Panc1 (cell line): ENCODE data around the gene PTGIS. TPM values are rescaled to one million over a fixed set of nuclear protein-coding genes. Genes with fewer than 3 reads are reported as not detected.
A peak's percentile ranks its signal among the peaks of the same experiment; 100 is the strongest.

Experiments
- ATAC-seq: fragments of 200-7000 bp; cut with Tn5 transposase; 2 replicates; pipeline ENCODE4 v1.9.1; 2020; ENCODE audit warnings: mild to moderate bottlenecking, moderate library complexity
- BruUV-seq: library from RNA; stranded (reverse); fragments of 400-500 nt; replicated peaks from 2 replicates; lab custom pipeline; 2021; lab: Mats Ljungman, UMichigan
- CTCF ChIA-PET: fragments of 300-600 bp; sonication (Branson Sonifier 250); formaldehyde crosslinking; loops from one replicate; lab custom pipeline; 2022; ENCODE audit warnings: antibody characterized with exemption; lab: Charles Lee
- POLR2A ChIA-PET: fragments of 300-600 bp; sonication (Branson Sonifier 250); formaldehyde crosslinking; loops from one replicate; lab custom pipeline; 2022; ENCODE audit warnings: antibody characterized with exemption; lab: Charles Lee
- DNase-seq: peaks from one replicate; pipeline ENCODE4 v3.0.0-alpha.2; 2010; ENCODE audit warnings: low read depth, low spot score
- H3K27ac ChIP-seq: 2 replicates; pipeline ENCODE4 v1.5.1; 2011; ENCODE audit warnings: mild to moderate bottlenecking, low read length, inconsistent platforms
- H3K27me3 ChIP-seq: fragments of 200-500 bp; sonication (Bioruptor generic); 2 replicates; pipeline ENCODE4 v1.6.0; 2014; ENCODE audit warnings: low read length, inconsistent platforms; ENCODE audit not compliant: control insufficient read depth, insufficient read depth
- H3K36me3 ChIP-seq: fragments of 200-500 bp; sonication (Bioruptor generic); 2 replicates; pipeline ENCODE4 v1.5.1; 2014; ENCODE audit warnings: inconsistent platforms, mild to moderate bottlenecking, low read length, moderate library complexity; ENCODE audit not compliant: control insufficient read depth, insufficient read depth
- H3K4me1 ChIP-seq: 2 replicates; pipeline ENCODE4 v1.5.1; 2011; ENCODE audit warnings: inconsistent platforms, mild to moderate bottlenecking, low read length, moderate library complexity; ENCODE audit not compliant: control insufficient read depth, insufficient read depth
- H3K4me3 ChIP-seq, 2 experiments: 2 replicates each; pipeline ENCODE4 v1.5.1; 2011 to 2012; ENCODE audit warnings: low read depth in 2 of 2, low read length in 2 of 2, mild to moderate bottlenecking in 2 of 2, inconsistent platforms in 1 of 2, moderate library complexity in 1 of 2
- H3K9me3 ChIP-seq: fragments of 200-500 bp; sonication (Bioruptor generic); 2 replicates; pipeline ENCODE4 v1.5.1; 2014; ENCODE audit warnings: low read depth, mild to moderate bottlenecking, inconsistent platforms, low read length, moderate library complexity; ENCODE audit not compliant: control insufficient read depth, insufficient read depth
- POLR2AphosphoS5 ChIP-seq: IDR thresholded peaks from 2 replicates; pipeline ENCODE4 v1.6.1; 2012; ENCODE audit warnings: mild to moderate bottlenecking, low read depth, low read length, moderate library complexity
- SIN3A ChIP-seq: IDR thresholded peaks from 2 replicates; pipeline ENCODE4 v1.6.1; 2012; ENCODE audit warnings: low read depth, mild to moderate bottlenecking, low read length, moderate library complexity, borderline replicate concordance; ENCODE audit not compliant: insufficient read depth
- TCF7L2 ChIP-seq: IDR thresholded peaks from 2 replicates; pipeline ENCODE4 v1.6.1; 2011; ENCODE audit warnings: mild to moderate bottlenecking, low read depth, low read length, inconsistent platforms
- in situ Hi-C: cut with HindIII; loops from 2 replicates; pipeline ENCODE4 v1.10.0; 2016; ENCODE audit warnings: low sequenced_read_pairs, low pct_unique_long_range_greater_than_20kb
- intact Hi-C: fragments of 100-400 bp; cut with micrococcal nuclease; formaldehyde crosslinking; loops from one replicate; pipeline ENCODE4 v1.10.0; 2022; ENCODE audit not compliant: unreplicated experiment
- total RNA-seq: library from RNA; stranded (reverse); gene quantifications from one replicate; pipeline ENCODE4 v1.2.1, GENCODE V29; 2021; ENCODE audit not compliant: unreplicated experiment
- TF ChIP-seq, protein P1 (sequence below), 2 experiments: IDR thresholded peaks; 2 replicates each; pipeline ENCODE4 v1.6.1; 2011 to 2012; ENCODE audit warnings: low read depth in 2 of 2, control low read depth in 1 of 2, low read length in 1 of 2, mild to moderate bottlenecking in 1 of 2, moderate library complexity in 1 of 2; ENCODE audit not compliant: insufficient read depth in 1 of 2
- TF ChIP-seq, protein P2 (sequence below): fragments of 450-650 bp; IDR thresholded peaks from 2 replicates; pipeline ENCODE4 v1.5.1; 2017; ENCODE audit warnings: mild to moderate bottlenecking

The PTGIS gene
- total RNA-seq, 1 experiment from 2014 or later: 4.4 TPM

DNA sequence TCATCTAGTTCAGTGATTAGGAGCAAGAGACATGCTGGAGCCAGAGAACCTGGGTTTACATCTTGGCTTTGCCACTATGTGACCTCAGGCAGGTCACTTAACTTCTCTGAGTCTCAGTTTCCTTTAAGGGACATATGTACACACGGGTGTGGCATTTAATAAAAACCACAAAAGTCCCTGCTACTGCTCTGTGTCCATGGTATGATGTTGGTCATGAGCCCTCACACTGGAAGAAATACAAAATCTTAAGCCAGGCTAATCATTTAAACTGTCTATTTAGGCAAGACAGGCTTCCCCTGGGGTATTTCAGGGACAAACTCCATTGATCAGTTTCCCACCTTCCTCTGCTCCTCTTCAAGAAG, 12.9 kb upstream of the PTGIS start:
- H3K27me3 ChIP-seq: no peaks in the 10 kb centered on the region
- no peak for ATAC-seq
- in situ Hi-C loops: no loop called here
- CTCF ChIA-PET: no interaction called here
- H3K9me3 ChIP-seq: no peaks in the 10 kb centered on the region
- POLR2A ChIA-PET: interaction anchor here (0.7 kb wide), 1 partner anchor 134 kb away, joined by 6 read pairs; no protein-coding TSS in a partner anchor
- intact Hi-C loops: no loop called here
- no peaks in the 10 kb centered on the region for H3K36me3 ChIP-seq
- no TSS peak for BruUV-seq
- DNase-seq: no peak
- no peak overlapping the region for H3K4me3 ChIP-seq
- H3K27ac ChIP-seq: peak overlapping the region; percentile 62; the same call in 1 of the 2 replicates
- no peak for TF ChIP-seq TCF7L2
- peaks cover 33% of the 10 kb centered on the region for H3K4me1 ChIP-seq

DNA sequence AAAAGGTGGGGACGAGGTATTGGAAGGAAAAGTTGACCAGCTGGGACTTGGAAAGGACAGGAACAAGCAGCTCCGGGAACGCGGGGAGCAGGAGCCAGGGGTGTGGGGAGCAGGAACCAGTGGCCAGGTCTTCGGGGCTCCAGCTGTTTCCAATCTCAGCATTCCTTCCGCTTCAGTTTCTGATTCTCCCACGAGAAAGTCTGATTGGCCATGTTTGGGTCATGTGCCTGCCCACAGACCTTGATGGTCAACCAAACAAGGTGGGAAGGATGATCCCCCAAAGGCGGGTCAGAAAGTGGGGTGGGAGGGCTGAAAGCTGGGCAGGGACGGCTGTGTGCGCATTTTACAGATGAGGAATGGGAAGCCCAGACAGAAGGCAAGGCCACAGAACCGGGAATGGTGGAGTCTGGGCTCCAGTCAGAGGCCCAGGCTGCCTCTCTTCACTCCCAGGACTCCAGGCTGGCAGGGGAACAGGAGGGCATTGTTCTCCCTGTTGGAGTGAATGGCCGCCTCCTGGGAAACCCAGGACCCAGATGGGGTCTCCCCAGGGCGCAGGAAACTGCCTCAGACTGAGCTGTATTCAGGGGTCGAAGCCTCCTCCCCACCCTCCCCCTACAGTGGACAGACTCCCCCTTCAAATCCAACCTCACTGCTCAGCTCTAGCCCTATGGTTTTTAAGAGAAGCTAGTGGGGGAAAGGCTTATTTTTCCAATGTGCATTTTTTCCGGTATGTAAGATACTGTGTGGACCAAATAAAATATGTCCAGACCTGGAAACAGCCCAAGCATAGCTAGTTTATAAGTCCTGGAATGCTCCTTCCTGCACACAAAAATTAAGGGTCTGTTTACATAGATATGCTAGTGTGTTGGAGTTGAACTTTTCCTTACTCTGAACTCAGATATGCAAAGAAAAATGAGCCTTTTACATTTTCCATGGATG, 12.2 kb upstream of the PTGIS start:
- DNase-seq (no peak), ATAC-seq (no peak)
- no peaks in the 10 kb centered on the region for H3K9me3 ChIP-seq
- BruUV-seq: no TSS peak
- ChIA-PET CTCF (no interaction called here), POLR2A (interaction anchor here (0.7 kb wide), 1 partner anchor 133 kb away, joined by 6 read pairs; no protein-coding TSS in a partner anchor)
- H3K4me1 ChIP-seq: peaks cover 27% of the 10 kb centered on the region
- in situ Hi-C loops (no loop called here), intact Hi-C loops (no loop called here)
- H3K36me3 ChIP-seq: no peaks in the 10 kb centered on the region
- TF ChIP-seq TCF7L2 (no peak), POLR2AphosphoS5 (no peak), SIN3A (no peak)
- TF ChIP-seq, protein P1, sequence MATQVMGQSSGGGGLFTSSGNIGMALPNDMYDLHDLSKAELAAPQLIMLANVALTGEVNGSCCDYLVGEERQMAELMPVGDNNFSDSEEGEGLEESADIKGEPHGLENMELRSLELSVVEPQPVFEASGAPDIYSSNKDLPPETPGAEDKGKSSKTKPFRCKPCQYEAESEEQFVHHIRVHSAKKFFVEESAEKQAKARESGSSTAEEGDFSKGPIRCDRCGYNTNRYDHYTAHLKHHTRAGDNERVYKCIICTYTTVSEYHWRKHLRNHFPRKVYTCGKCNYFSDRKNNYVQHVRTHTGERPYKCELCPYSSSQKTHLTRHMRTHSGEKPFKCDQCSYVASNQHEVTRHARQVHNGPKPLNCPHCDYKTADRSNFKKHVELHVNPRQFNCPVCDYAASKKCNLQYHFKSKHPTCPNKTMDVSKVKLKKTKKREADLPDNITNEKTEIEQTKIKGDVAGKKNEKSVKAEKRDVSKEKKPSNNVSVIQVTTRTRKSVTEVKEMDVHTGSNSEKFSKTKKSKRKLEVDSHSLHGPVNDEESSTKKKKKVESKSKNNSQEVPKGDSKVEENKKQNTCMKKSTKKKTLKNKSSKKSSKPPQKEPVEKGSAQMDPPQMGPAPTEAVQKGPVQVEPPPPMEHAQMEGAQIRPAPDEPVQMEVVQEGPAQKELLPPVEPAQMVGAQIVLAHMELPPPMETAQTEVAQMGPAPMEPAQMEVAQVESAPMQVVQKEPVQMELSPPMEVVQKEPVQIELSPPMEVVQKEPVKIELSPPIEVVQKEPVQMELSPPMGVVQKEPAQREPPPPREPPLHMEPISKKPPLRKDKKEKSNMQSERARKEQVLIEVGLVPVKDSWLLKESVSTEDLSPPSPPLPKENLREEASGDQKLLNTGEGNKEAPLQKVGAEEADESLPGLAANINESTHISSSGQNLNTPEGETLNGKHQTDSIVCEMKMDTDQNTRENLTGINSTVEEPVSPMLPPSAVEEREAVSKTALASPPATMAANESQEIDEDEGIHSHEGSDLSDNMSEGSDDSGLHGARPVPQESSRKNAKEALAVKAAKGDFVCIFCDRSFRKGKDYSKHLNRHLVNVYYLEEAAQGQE (IDR thresholded peaks at IDR 0.05; ENCODE audit: insufficient read depth in 1 of 2, low read depth in 2 of 2, low read length in 1 of 2): no peak
- TF ChIP-seq, protein P2, sequence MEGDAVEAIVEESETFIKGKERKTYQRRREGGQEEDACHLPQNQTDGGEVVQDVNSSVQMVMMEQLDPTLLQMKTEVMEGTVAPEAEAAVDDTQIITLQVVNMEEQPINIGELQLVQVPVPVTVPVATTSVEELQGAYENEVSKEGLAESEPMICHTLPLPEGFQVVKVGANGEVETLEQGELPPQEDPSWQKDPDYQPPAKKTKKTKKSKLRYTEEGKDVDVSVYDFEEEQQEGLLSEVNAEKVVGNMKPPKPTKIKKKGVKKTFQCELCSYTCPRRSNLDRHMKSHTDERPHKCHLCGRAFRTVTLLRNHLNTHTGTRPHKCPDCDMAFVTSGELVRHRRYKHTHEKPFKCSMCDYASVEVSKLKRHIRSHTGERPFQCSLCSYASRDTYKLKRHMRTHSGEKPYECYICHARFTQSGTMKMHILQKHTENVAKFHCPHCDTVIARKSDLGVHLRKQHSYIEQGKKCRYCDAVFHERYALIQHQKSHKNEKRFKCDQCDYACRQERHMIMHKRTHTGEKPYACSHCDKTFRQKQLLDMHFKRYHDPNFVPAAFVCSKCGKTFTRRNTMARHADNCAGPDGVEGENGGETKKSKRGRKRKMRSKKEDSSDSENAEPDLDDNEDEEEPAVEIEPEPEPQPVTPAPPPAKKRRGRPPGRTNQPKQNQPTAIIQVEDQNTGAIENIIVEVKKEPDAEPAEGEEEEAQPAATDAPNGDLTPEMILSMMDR: no peak
- no peak overlapping the region for H3K4me3 ChIP-seq
- H3K27me3 ChIP-seq: no peaks in the 10 kb centered on the region
- peak overlapping the region; percentile 62 for H3K27ac ChIP-seq

DNA sequence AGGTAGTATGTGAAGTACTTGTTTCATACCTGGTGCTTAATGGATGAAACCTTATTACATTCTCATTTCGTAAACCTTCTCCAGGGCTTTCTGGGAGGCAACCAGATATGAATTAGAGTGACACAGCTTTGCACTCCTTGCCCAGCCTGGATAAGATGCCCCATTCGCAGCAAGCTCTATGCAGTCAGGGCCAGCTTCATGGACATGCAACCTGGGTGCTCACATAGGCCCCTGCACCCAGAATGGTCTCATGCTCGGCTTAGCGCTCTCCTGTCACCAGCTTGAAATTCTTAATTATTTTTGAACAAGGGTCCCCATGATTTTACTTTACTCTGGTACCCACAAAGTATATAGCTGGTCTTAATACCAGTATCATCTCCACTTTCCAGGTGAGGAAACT, 11.3 kb upstream of the PTGIS start:
- Histone ChIP-seq H3K4me1 (peaks cover 20% of the 10 kb centered on the region), H3K36me3 (no peaks in the 10 kb centered on the region), H3K27me3 (no peaks in the 10 kb centered on the region), H3K4me3 (no peak overlapping the region), H3K27ac (peak overlapping the region; percentile 62), H3K9me3 (no peaks in the 10 kb centered on the region)
- BruUV-seq: no TSS peak
- TF ChIP-seq, protein P1 (IDR thresholded peaks at IDR 0.05; ENCODE audit: insufficient read depth in 1 of 2, low read depth in 2 of 2, low read length in 1 of 2): no peak
- TF ChIP-seq SIN3A (no peak), TCF7L2 (no peak), POLR2AphosphoS5 (no peak)
- TF ChIP-seq, protein P2: no peak
- ChIA-PET POLR2A (interaction anchor here (0.5 kb wide), 1 partner anchor 11 kb away, joined by 3 read pairs; no protein-coding TSS in a partner anchor), CTCF (interaction anchor here (0.6 kb wide), 1 partner anchor 32 kb away, joined by 3 read pairs; no protein-coding TSS in a partner anchor)
- ATAC-seq (no peak), DNase-seq (no peak)
- intact Hi-C loops (no loop called here), in situ Hi-C loops (no loop called here)
